CD1c-positive myeloid dendritic cell (primary cell): Measurements from ENCODE around the gene PRRG3.

Experiments used
- DNase-seq: peaks from one replicate; pipeline ENCODE4 v3.0.0-alpha.2; 2016; ENCODE audit errors: extremely low spot score

Gene PRRG3

GRCh38 chrX:151743651-151744470 lies 48.6 kb downstream of the PRRG3 start:
- no peak for DNase-seq

- no peak for DNase-seq
Measured at GRCh38 chrX:151745651-151746050, 50.4 kb downstream of the PRRG3 start.

GRCh38 chrX:151746502-151746901 lies 51.2 kb downstream of the PRRG3 start:
- DNase-seq, result no peak

GRCh38 chrX:151750511-151750910 lies 55.3 kb downstream of the PRRG3 start:
- no peak for DNase-seq

GRCh38 chrX:151752847-151753246 lies 57.6 kb downstream of the PRRG3 start:
- no peak for DNase-seq

GRCh38 chrX:151753313-151754046 lies 58.2 kb downstream of the PRRG3 start:
- DNase-seq, result no peak

GRCh38 chrX:151754047-151754429 lies 58.8 kb downstream of the PRRG3 start:
- no peak for DNase-seq

GRCh38 chrX:151754641-151755215 lies 59.5 kb downstream of the PRRG3 start:
- no peak for DNase-seq
